Breast epithelium (tissue), 4 donors: ENCODE results near the gene KCNH6. TPM values are rescaled to one million over a fixed set of nuclear protein-coding genes. Genes with fewer than 3 reads are reported as not detected.

ENCODE experiments used
- DNase-seq, 2 donors: peaks; one replicate each; pipeline ENCODE4 v3.0.0-alpha.2; 2019; ENCODE audit warnings: low spot score in 2 of 2
- H3K27ac ChIP-seq, 2 donors: fragments of 200-600 bp; sonication (generic) in 1 of 2; one replicate each; pipeline ENCODE4 v1.5.1; 2016 to 2019; ENCODE audit warnings: mild to moderate bottlenecking in 1 of 2
- H3K27me3 ChIP-seq, 2 donors: fragments of 200-600 bp; sonication (generic) in 1 of 2; one replicate each; pipeline versions ENCODE4 v1.5.1 to v1.6.0; 2017 to 2019; ENCODE audit warnings: control low read depth in 1 of 2, mild to moderate bottlenecking in 1 of 2
- H3K36me3 ChIP-seq: fragments of 200-600 bp; one replicate; pipeline ENCODE4 v1.5.1; 2019
- H3K4me1 ChIP-seq, 2 donors: fragments of 200-600 bp; sonication (generic); one replicate each; pipeline ENCODE4 v1.5.1; 2016 to 2019; ENCODE audit warnings: control low read depth in 1 of 2
- H3K4me3 ChIP-seq, 3 donors: fragments of 200-600 bp; sonication (generic); 1 replicate in 2 of 3; 2 replicates in 1 of 3; pipeline ENCODE4 v1.5.1; 2016 to 2019; ENCODE audit warnings: mild to moderate bottlenecking in 3 of 3, moderate library complexity in 2 of 3
- H3K9me3 ChIP-seq, 2 donors: fragments of 200-600 bp; sonication (generic) in 1 of 2; one replicate each; pipeline ENCODE4 v1.5.1; 2016 to 2019; ENCODE audit warnings: control low read depth in 1 of 2
- CTCF ChIP-seq, 3 donors: fragments of 450-650 bp; IDR thresholded peaks; one replicate each; pipeline ENCODE4 v1.5.1; 2016 to 2017; ENCODE audit warnings: antibody characterized with exemption in 3 of 3, mild to moderate bottlenecking in 3 of 3, moderate library complexity in 3 of 3
- POLR2A ChIP-seq: fragments of 450-650 bp; IDR thresholded peaks from one replicate; pipeline ENCODE4 v1.6.1; 2016; ENCODE audit warnings: antibody characterized with exemption, mild to moderate bottlenecking, moderate library complexity
- POLR2AphosphoS5 ChIP-seq, 3 donors: sonication (generic); formaldehyde crosslinking; IDR thresholded peaks; one replicate each; pipeline ENCODE4 v1.6.1; 2017; ENCODE audit warnings: antibody characterized with exemption in 3 of 3
- intact Hi-C: fragments of 100-400 bp; cut with DNase I; formaldehyde crosslinking; loops from one replicate; pipeline ENCODE4 v1.15.1; 2023; ENCODE audit warnings: low total_unique reads
- total RNA-seq, 3 donors: library from RNA; depleted of rRNA; stranded (reverse); fragments of >200 nt; gene quantifications; one replicate each; pipeline ENCODE4 v1.1.0, GENCODE V29; 2016

The KCNH6 gene
- total RNA-seq, 3 donors from 2014 or later = not detected

GRCh38 chr17:63483655-63484575 is 39.2 kb upstream of the KCNH6 start:
- TF ChIP-seq CTCF (IDR thresholded peaks at IDR 0.05) (no peak), POLR2A (no peak), POLR2AphosphoS5 (IDR thresholded peaks at IDR 0.05) (no peak)
- intact Hi-C loops = loop anchor here (2.0 kb wide), 1 partner anchor 67 kb away; no protein-coding TSS in a partner anchor

GRCh38 chr17:63486317-63487013 is 36.7 kb upstream of the KCNH6 start:
- Histone ChIP-seq H3K27me3 (no peaks in the 10 kb centered on the region), H3K9me3 (no peaks in the 10 kb centered on the region), H3K27ac (no peak overlapping the region), H3K4me3 (no peak overlapping the region), H3K4me1 (no peaks in the 10 kb centered on the region), H3K36me3 (no peaks in the 10 kb centered on the region)
- intact Hi-C loops = no loop called here
- DNase-seq = no peak
- TF ChIP-seq POLR2A = no peak
- TF ChIP-seq CTCF (IDR thresholded peaks at IDR 0.05) = no peak
- no peak for TF ChIP-seq POLR2AphosphoS5 (IDR thresholded peaks at IDR 0.05)

More at GRCh38 chr17:63483655-63484575, 39.2 kb upstream of the KCNH6 start:
- Histone ChIP-seq H3K4me3 (no peak overlapping the region), H3K36me3 (no peaks in the 10 kb centered on the region), H3K27ac (no peak overlapping the region), H3K4me1 (no peaks in the 10 kb centered on the region), H3K9me3 (no peaks in the 10 kb centered on the region), H3K27me3 (no peaks in the 10 kb centered on the region)
- DNase-seq = no peak

- Histone ChIP-seq H3K27ac (no peak overlapping the region), H3K27me3 (no peaks in the 10 kb centered on the region), H3K4me1 (no peaks in the 10 kb centered on the region), H3K4me3 (no peak overlapping the region), H3K9me3 (no peaks in the 10 kb centered on the region), H3K36me3 (no peaks in the 10 kb centered on the region)
- no peak for TF ChIP-seq POLR2AphosphoS5 (IDR thresholded peaks at IDR 0.05)
- DNase-seq = no peak
- intact Hi-C loops = no loop called here
Observed at GRCh38 chr17:63487014-63487339, 36.2 kb upstream of the KCNH6 start.

GRCh38 chr17:63488851-63489250 is 34.3 kb upstream of the KCNH6 start:
- intact Hi-C loops = no loop called here
- Histone ChIP-seq H3K9me3 (no peaks in the 10 kb centered on the region), H3K36me3 (no peaks in the 10 kb centered on the region), H3K4me3 (no peak overlapping the region), H3K4me1 (no peaks in the 10 kb centered on the region), H3K27me3 (no peaks in the 10 kb centered on the region), H3K27ac (no peak overlapping the region)
- no peak for DNase-seq
- TF ChIP-seq POLR2A (no peak), CTCF (IDR thresholded peaks at IDR 0.05) (no peak), POLR2AphosphoS5 (IDR thresholded peaks at IDR 0.05) (no peak)

GRCh38 chr17:63489291-63489690 is 33.9 kb upstream of the KCNH6 start:
- no peak for TF ChIP-seq POLR2A
- TF ChIP-seq POLR2AphosphoS5 (IDR thresholded peaks at IDR 0.05) = no peak
- no peak for TF ChIP-seq CTCF (IDR thresholded peaks at IDR 0.05)
- Histone ChIP-seq H3K27ac (no peak overlapping the region), H3K4me1 (no peaks in the 10 kb centered on the region), H3K9me3 (no peaks in the 10 kb centered on the region), H3K4me3 (no peak overlapping the region), H3K36me3 (no peaks in the 10 kb centered on the region), H3K27me3 (no peaks in the 10 kb centered on the region)
- intact Hi-C loops = no loop called here
- DNase-seq = no peak
